ENCODE measurements around the gene DCDC2. TPM values are rescaled to one million over a fixed set of nuclear protein-coding genes. Genes with fewer than 3 reads are reported as not detected.

DCDC2 gene
- total and polyA plus RNA-seq, 2 donors from 2014 or later = 22.1 to 110 TPM

DNA sequence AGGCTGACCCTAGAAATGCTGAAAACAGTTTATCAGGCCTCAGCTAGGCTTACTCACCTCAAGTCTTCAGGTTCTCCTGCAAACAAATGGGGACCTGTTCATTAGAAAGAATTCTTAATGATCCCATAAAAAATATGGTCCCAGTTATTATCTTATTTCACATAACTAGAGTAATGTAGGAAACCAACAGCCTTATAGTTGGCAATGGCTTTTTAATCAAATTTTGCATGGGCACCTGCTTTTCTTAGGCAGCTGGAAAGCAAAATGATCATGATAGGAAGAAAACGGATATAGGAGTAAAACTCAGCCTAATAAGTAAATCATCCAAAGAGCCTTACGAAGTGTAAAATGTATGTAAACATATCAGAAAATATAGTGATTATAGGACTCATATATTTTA, 230.5 kb downstream of the DCDC2 start:
- intact Hi-C loops (cut with DNase I) = no loop called here
- FAIRE-seq = no peak
- no peak overlapping the region for H3K9ac ChIP-seq (ENCODE audit: low read length in 3 of 3)

DNA sequence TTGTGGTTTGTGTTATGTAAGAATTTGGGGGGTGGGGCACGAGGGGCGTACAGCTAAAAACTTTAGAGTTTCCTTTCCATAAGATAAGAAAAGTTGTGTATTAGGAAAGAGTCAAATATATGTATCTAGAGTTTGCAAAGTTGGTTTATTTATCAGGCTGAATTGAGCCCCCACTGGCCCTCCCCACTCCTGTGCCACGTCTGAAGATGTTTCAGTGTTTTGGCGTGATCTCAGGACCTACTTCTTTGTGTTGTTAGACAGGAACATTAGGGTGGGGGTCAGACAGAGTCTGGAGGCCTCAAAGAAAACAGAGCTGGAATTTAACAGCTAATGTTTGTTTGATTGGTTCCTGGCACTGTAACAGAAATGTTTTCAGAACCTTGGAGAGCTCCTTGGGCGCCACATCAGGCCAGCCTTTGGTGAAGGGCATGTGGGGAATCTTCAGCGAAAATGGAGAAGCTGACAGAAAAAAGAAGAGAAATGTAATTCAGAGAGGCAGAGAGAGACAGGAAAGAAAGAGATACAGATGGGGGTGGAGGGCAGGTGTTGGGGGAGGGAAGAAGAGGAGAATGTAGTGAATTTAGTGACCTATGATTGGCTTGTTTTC, 231.2 kb downstream of the DCDC2 start:
- intact Hi-C loops (cut with DNase I) = no loop called here
- no peaks in the 10 kb centered on the region for H3K27me3 ChIP-seq (ENCODE audit: control insufficient read depth, insufficient read depth, low read length)
- no peak overlapping the region for H3K9ac ChIP-seq (ENCODE audit: low read length in 3 of 3)
- DNase-seq (peak in 4 of 5 donors; percentile 78 to 95 (median 90)), FAIRE-seq (no peak)
- no peaks in the 10 kb centered on the region for H3K9me3 ChIP-seq (ENCODE audit: control insufficient read depth in 2 of 3, insufficient read depth in 1 of 3, low read length in 3 of 3)
- no peaks in the 10 kb centered on the region for H3K4me1 ChIP-seq (ENCODE audit: control insufficient read depth in 2 of 3, insufficient read depth in 2 of 3, low read depth in 1 of 3, low read length in 3 of 3)
- H3K27ac ChIP-seq (ENCODE audit: low read depth in 2 of 2, low read length in 2 of 2) = no peak overlapping the region
- TF ChIP-seq, protein P1, sequence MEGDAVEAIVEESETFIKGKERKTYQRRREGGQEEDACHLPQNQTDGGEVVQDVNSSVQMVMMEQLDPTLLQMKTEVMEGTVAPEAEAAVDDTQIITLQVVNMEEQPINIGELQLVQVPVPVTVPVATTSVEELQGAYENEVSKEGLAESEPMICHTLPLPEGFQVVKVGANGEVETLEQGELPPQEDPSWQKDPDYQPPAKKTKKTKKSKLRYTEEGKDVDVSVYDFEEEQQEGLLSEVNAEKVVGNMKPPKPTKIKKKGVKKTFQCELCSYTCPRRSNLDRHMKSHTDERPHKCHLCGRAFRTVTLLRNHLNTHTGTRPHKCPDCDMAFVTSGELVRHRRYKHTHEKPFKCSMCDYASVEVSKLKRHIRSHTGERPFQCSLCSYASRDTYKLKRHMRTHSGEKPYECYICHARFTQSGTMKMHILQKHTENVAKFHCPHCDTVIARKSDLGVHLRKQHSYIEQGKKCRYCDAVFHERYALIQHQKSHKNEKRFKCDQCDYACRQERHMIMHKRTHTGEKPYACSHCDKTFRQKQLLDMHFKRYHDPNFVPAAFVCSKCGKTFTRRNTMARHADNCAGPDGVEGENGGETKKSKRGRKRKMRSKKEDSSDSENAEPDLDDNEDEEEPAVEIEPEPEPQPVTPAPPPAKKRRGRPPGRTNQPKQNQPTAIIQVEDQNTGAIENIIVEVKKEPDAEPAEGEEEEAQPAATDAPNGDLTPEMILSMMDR (IDR thresholded peaks at IDR 0.05; ENCODE audit: borderline replicate concordance, extremely low read depth, insufficient read depth) = no peak
- no peaks in the 10 kb centered on the region for H3K36me3 ChIP-seq (ENCODE audit: control insufficient read depth in 2 of 3, insufficient read depth in 3 of 3, low read length in 3 of 3)
- no peak overlapping the region for H3K4me3 ChIP-seq (ENCODE audit: low read length in 3 of 3)

More for the DNA sequence above, 230.5 kb downstream of the DCDC2 start:
- Histone ChIP-seq H3K36me3 (ENCODE audit: control insufficient read depth in 2 of 3, insufficient read depth in 3 of 3, low read length in 3 of 3) (no peaks in the 10 kb centered on the region), H3K4me3 (ENCODE audit: low read length in 3 of 3) (no peak overlapping the region), H3K4me1 (ENCODE audit: control insufficient read depth in 2 of 3, insufficient read depth in 2 of 3, low read depth in 1 of 3, low read length in 3 of 3) (no peaks in the 10 kb centered on the region), H3K27ac (ENCODE audit: low read depth in 2 of 2, low read length in 2 of 2) (no peak overlapping the region), H3K9me3 (ENCODE audit: control insufficient read depth in 2 of 3, insufficient read depth in 1 of 3, low read length in 3 of 3) (no peaks in the 10 kb centered on the region), H3K27me3 (ENCODE audit: control insufficient read depth, insufficient read depth, low read length) (no peaks in the 10 kb centered on the region)
- TF ChIP-seq, protein P1 (IDR thresholded peaks at IDR 0.05; ENCODE audit: borderline replicate concordance, extremely low read depth, insufficient read depth) = no peak
- DNase-seq = no peak

DNA sequence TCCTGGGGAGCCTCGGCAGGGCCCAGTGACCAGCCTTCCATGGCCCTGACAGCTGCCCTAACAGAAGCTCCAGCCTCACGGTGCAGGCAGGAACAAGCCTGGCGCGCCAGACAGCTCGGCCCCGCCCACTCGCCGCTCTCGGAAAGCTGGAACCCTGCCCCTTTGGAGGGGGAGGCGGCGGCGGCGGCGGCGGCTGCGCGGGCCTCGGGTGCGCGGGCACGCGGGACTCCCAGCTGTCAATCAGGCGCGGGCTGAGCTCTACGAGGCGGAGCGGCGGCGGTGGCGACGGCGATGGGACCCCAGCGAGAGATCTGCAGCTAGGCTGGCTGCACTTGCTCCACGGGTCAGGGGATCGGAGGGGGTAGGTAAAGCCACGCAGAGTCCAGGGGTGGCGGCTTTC, 231.9 kb downstream of the DCDC2 start, which contains the start of gene NRSN1:
Gene NRSN1 (plus strand): TSS at position 236 of the 400 bp plus-strand sequence. CDS start 8,113 bp downstream, outside the sequence.
- DNase-seq (peak in 4 of 5 donors; percentile 55 to 74 (median 68)), FAIRE-seq (no peak)
- no peaks in the 10 kb centered on the region for H3K27me3 ChIP-seq (ENCODE audit: control insufficient read depth, insufficient read depth, low read length)

More for the DNA sequence above, 231.9 kb downstream of the DCDC2 start, which contains the start of gene NRSN1:
- Histone ChIP-seq H3K9me3 (ENCODE audit: control insufficient read depth in 2 of 3, insufficient read depth in 1 of 3, low read length in 3 of 3) (no peaks in the 10 kb centered on the region), H3K9ac (ENCODE audit: low read length in 3 of 3) (no peak within 1 kb of the TSS), H3K36me3 (ENCODE audit: control insufficient read depth in 2 of 3, insufficient read depth in 3 of 3, low read length in 3 of 3) (no peaks in the 10 kb centered on the region), H3K4me1 (ENCODE audit: control insufficient read depth in 2 of 3, insufficient read depth in 2 of 3, low read depth in 1 of 3, low read length in 3 of 3) (no peaks in the 10 kb centered on the region), H3K4me3 (ENCODE audit: low read length in 3 of 3) (peak within 1 kb of the TSS in 1 of 3 donors; percentile 48), H3K27ac (ENCODE audit: low read depth in 2 of 2, low read length in 2 of 2) (no peak within 1 kb of the TSS)
- intact Hi-C loops (cut with DNase I) = no loop called here
- TF ChIP-seq, protein P1 (IDR thresholded peaks at IDR 0.05; ENCODE audit: borderline replicate concordance, extremely low read depth, insufficient read depth) = no peak

Measured in kidney (tissue), 14 donors.